ENCODE results near the gene MRAP. TPM values are rescaled to one million over a fixed set of nuclear protein-coding genes. Genes with fewer than 3 reads are reported as not detected.

MRAP gene
- total and polyA plus RNA-seq, 9 donors, result 0.58 to 67.5 (median 2.3) TPM; not detected in 1

DNA sequence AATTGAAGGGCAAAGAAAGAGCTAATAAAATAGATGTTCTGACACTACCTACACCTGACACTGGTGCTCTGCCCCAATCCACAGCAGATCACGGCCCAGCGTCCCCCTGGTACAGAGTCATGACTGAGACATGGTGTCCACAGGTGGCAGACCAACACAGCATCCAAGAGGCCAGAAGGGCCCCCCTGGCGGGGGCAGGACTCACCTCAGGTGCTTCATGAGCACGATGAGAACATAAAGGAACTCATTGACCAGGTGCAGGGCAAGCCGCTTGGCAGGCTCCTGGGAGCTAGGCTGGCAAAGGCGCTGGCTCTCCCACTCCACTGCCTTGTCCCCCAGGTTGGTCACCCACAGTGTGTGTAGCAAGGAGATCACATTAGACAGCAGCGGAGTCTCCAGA, 20.4 kb downstream of the MRAP start:
- no peaks in the 10 kb centered on the region for H3K9me3 ChIP-seq
- no peaks in the 10 kb centered on the region for H3K36me3 ChIP-seq
- H3K4me3 ChIP-seq, result no peak overlapping the region
- intact Hi-C loops (cut with DNase I), result no loop called here
- TF ChIP-seq POLR2A (IDR thresholded peaks at IDR 0.05), result no peak
- no peak for TF ChIP-seq CTCF (IDR thresholded peaks at IDR 0.05)
- no peak for TF ChIP-seq EP300 (IDR thresholded peaks at IDR 0.05)
- H3K4me1 ChIP-seq (ENCODE audit: insufficient read depth), result no peaks in the 10 kb centered on the region
- no peak overlapping the region for H3K27ac ChIP-seq
- WGBS, 3 donors, result 94 to 97% (median 97%) methylated on average over 6 to 7 of the region's 7 CpGs
- H3K27me3 ChIP-seq, result no peaks in the 10 kb centered on the region
- no peak for DNase-seq

GRCh38 chr21:32320059-32320458, 21.4 kb downstream of the MRAP start:
- intact Hi-C loops (cut with DNase I), result no loop called here
- TF ChIP-seq CTCF (IDR thresholded peaks at IDR 0.05) (no peak), POLR2A (IDR thresholded peaks at IDR 0.05) (no peak), EP300 (IDR thresholded peaks at IDR 0.05) (no peak)
- H3K4me1 ChIP-seq (ENCODE audit: insufficient read depth), result no peaks in the 10 kb centered on the region
- H3K36me3 ChIP-seq, result no peaks in the 10 kb centered on the region
- no peaks in the 10 kb centered on the region for H3K9me3 ChIP-seq
- 85 to 86% (median 85%) methylated on average over 6 of the region's 6 CpGs for WGBS, 3 donors
- H3K27ac ChIP-seq, result no peak overlapping the region
- H3K27me3 ChIP-seq, result no peaks in the 10 kb centered on the region
- no peak for DNase-seq
- H3K4me3 ChIP-seq, result no peak overlapping the region

- no peaks in the 10 kb centered on the region for H3K4me1 ChIP-seq (ENCODE audit: insufficient read depth)
- no peaks in the 10 kb centered on the region for H3K9me3 ChIP-seq
- H3K4me3 ChIP-seq, result no peak overlapping the region
- intact Hi-C loops (cut with DNase I), result no loop called here
- H3K36me3 ChIP-seq, result no peaks in the 10 kb centered on the region
- WGBS, 3 donors, result 83 to 86% (median 86%) methylated on average over 13 of the region's 13 CpGs
- no peak for TF ChIP-seq POLR2A (IDR thresholded peaks at IDR 0.05)
- TF ChIP-seq CTCF (IDR thresholded peaks at IDR 0.05), result no peak
- no peak overlapping the region for H3K27ac ChIP-seq
- DNase-seq, result no peak
- H3K27me3 ChIP-seq, result no peaks in the 10 kb centered on the region
These were observed 22.1 kb downstream of the MRAP start for GRCh38 chr21:32320726-32321125.

GRCh38 chr21:32321480-32321879, 22.8 kb downstream of the MRAP start:
- DNase-seq, result no peak
- TF ChIP-seq POLR2A (IDR thresholded peaks at IDR 0.05), result no peak
- TF ChIP-seq CTCF (IDR thresholded peaks at IDR 0.05), result no peak
- TF ChIP-seq EP300 (IDR thresholded peaks at IDR 0.05), result no peak
- no peak overlapping the region for H3K4me3 ChIP-seq
- no peaks in the 10 kb centered on the region for H3K4me1 ChIP-seq (ENCODE audit: insufficient read depth)
- no peaks in the 10 kb centered on the region for H3K9me3 ChIP-seq
- no peak overlapping the region for H3K27ac ChIP-seq
- intact Hi-C loops (cut with DNase I), result no loop called here
- H3K36me3 ChIP-seq, result no peaks in the 10 kb centered on the region
- no peaks in the 10 kb centered on the region for H3K27me3 ChIP-seq
- WGBS, 3 donors, result 94 to 95% (median 94%) methylated on average over 13 of the region's 13 CpGs

GRCh38 chr21:32322103-32322502, 23.4 kb downstream of the MRAP start:
- H3K27me3 ChIP-seq, result no peaks in the 10 kb centered on the region
- DNase-seq, result no peak
- H3K36me3 ChIP-seq, result no peaks in the 10 kb centered on the region
- H3K27ac ChIP-seq, result no peak overlapping the region
- no peaks in the 10 kb centered on the region for H3K4me1 ChIP-seq (ENCODE audit: insufficient read depth)
- TF ChIP-seq POLR2A (IDR thresholded peaks at IDR 0.05) (no peak), CTCF (IDR thresholded peaks at IDR 0.05) (no peak), EP300 (IDR thresholded peaks at IDR 0.05) (no peak)
- H3K4me3 ChIP-seq, result no peak overlapping the region
- intact Hi-C loops (cut with DNase I), result no loop called here
- no peaks in the 10 kb centered on the region for H3K9me3 ChIP-seq
- 93 to 94% (median 94%) methylated on average over 12 of the region's 12 CpGs for WGBS, 3 donors
